Endothelial cell of umbilical vein (primary cell): ENCODE data around the gene SLC6A18. TPM values are rescaled to one million over a fixed set of nuclear protein-coding genes. Genes with fewer than 3 reads are reported as not detected.

Experiments used
- BruUV-seq: library from RNA; stranded (reverse); fragments of 400-500 nt; replicated peaks from 2 replicates; lab custom pipeline; 2021; lab: Mats Ljungman, UMichigan
- CTCF ChIA-PET: fragments of 300-600, 350-600 bp; sonication (Branson Sonifier 250); formaldehyde crosslinking; loops from one replicate; lab custom pipeline; 2021; ENCODE audit warnings: antibody characterized with exemption, inconsistent platforms; lab: Charles Lee
- POLR2A ChIA-PET: fragments of 300-600, 350-600 bp; sonication (Branson Sonifier 250); formaldehyde crosslinking; loops from one replicate; lab custom pipeline; 2021; ENCODE audit warnings: antibody characterized with exemption, inconsistent platforms; lab: Charles Lee
- DNase-seq: peaks from one replicate; pipeline ENCODE4 v3.0.0-alpha.2; 2011; ENCODE audit warnings: low read depth, low spot score
- FAIRE-seq: peaks from 2 replicates; lab custom pipeline; 2011; peaks lifted over from hg19 to GRCh38; lab: Jason Lieb, UNC
- H2AFZ ChIP-seq: 2 replicates; pipeline ENCODE4 v1.6.0; 2012; ENCODE audit warnings: low read depth, low read length, control low read depth, inconsistent platforms
- H3K27ac ChIP-seq: 2 replicates; pipeline ENCODE4 v1.5.1; 2011; ENCODE audit warnings: low read depth, mild to moderate bottlenecking, control low read depth, low read length, moderate library complexity; ENCODE audit not compliant: insufficient read depth
- H3K27me3 ChIP-seq, 2 experiments: 2 replicates each; pipeline versions ENCODE4 v1.6.0 to v1.6.1; 2011; ENCODE audit warnings: low read length in 2 of 2, mixed read lengths in 1 of 2; ENCODE audit not compliant: control insufficient read depth in 2 of 2, insufficient read depth in 2 of 2
- H3K36me3 ChIP-seq, 2 experiments: 2 replicates in 1 of 2; 3 replicates in 1 of 2; pipeline ENCODE4 v1.5.1; 2011; ENCODE audit warnings: low read length in 2 of 2, mild to moderate bottlenecking in 1 of 2, moderate library complexity in 1 of 2; ENCODE audit not compliant: control insufficient read depth in 2 of 2, insufficient read depth in 2 of 2; ENCODE audit errors: extremely low read depth in 1 of 2
- H3K4me1 ChIP-seq: 3 replicates; pipeline ENCODE4 v1.5.1; 2011; ENCODE audit warnings: mild to moderate bottlenecking, low read length; ENCODE audit not compliant: control insufficient read depth, insufficient read depth; ENCODE audit errors: extremely low read depth
- H3K4me2 ChIP-seq: 2 replicates; pipeline ENCODE4 v1.6.1; 2011; ENCODE audit warnings: low read length, control low read depth, mixed read lengths; ENCODE audit not compliant: insufficient read depth
- H3K4me3 ChIP-seq, 3 experiments: fragments of 200-600 bp in 1 of 3; sonication (generic), shearing (Covaris generic) in 1 of 3; replicated peaks in 1 of 3; 2 replicates each; pipeline ENCODE4 v1.5.1; 2011 to 2016; ENCODE audit warnings: control low read depth in 3 of 3, low read length in 3 of 3, mild to moderate bottlenecking in 2 of 3, inconsistent platforms in 1 of 3, low read depth in 1 of 3, moderate library complexity in 1 of 3; ENCODE audit not compliant: insufficient read depth in 1 of 3
- H3K79me2 ChIP-seq: 2 replicates; pipeline ENCODE4 v1.6.0; 2012; ENCODE audit warnings: low read length, inconsistent platforms; ENCODE audit not compliant: control insufficient read depth, insufficient read depth
- H3K9ac ChIP-seq: replicated peaks from 2 replicates; pipeline ENCODE3; 2011; ENCODE audit warnings: low read length, control low read depth; ENCODE audit not compliant: insufficient read depth; ENCODE audit errors: extremely low read depth
- H3K9me1 ChIP-seq: replicated peaks from 3 replicates; pipeline ENCODE4 v1.6.0; 2011; ENCODE audit warnings: mild to moderate bottlenecking, low read length; ENCODE audit not compliant: control insufficient read depth, insufficient read depth; ENCODE audit errors: extremely low read depth
- H3K9me3 ChIP-seq: replicated peaks from 2 replicates; pipeline ENCODE4 v1.5.1; 2012; ENCODE audit warnings: low read length, inconsistent platforms; ENCODE audit not compliant: control insufficient read depth, insufficient read depth
- H4K20me1 ChIP-seq: replicated peaks from 2 replicates; pipeline ENCODE3; 2011; ENCODE audit warnings: mild to moderate bottlenecking, low read length; ENCODE audit not compliant: control insufficient read depth, insufficient read depth; ENCODE audit errors: extremely low read depth
- EZH2 ChIP-seq: IDR thresholded peaks from 2 replicates; pipeline ENCODE4 v1.6.1; 2012; ENCODE audit warnings: borderline replicate concordance, low read depth, mild to moderate bottlenecking, moderate library complexity, low read length, inconsistent platforms; ENCODE audit not compliant: severe bottlenecking
- FOS ChIP-seq: IDR thresholded peaks from 2 replicates; pipeline ENCODE4 v1.6.1; 2011; ENCODE audit warnings: mild to moderate bottlenecking, low read length, moderate library complexity, borderline replicate concordance; ENCODE audit not compliant: insufficient read depth
- GATA2 ChIP-seq: IDR thresholded peaks from 2 replicates; pipeline ENCODE4 v1.7.0; 2011; ENCODE audit warnings: low read depth, mild to moderate bottlenecking, moderate library complexity, mixed read lengths, low read length; ENCODE audit not compliant: insufficient read length, insufficient read depth
- JUN ChIP-seq: IDR thresholded peaks from 2 replicates; pipeline ENCODE4 v1.6.1; 2011; ENCODE audit warnings: borderline replicate concordance, low read depth; ENCODE audit not compliant: insufficient read length, insufficient read depth
- MYC ChIP-seq: IDR thresholded peaks from one replicate; pipeline ENCODE4 v1.6.1; 2011; ENCODE audit warnings: mild to moderate bottlenecking, low read depth, low read length
- POLR2A ChIP-seq: IDR thresholded peaks from 2 replicates; pipeline ENCODE4 v1.6.1; 2012; ENCODE audit warnings: low read depth, mild to moderate bottlenecking, control low read depth, low read length
- POLR2AphosphoS5 ChIP-seq: IDR thresholded peaks from 2 replicates; pipeline ENCODE4 v1.6.1; 2012; ENCODE audit warnings: low read depth, mild to moderate bottlenecking, control low read depth, low read length, moderate library complexity; ENCODE audit not compliant: insufficient read depth
- dilution Hi-C: fragments of 300-500 bp; cut with MboI; formaldehyde crosslinking; loops from one replicate; pipeline ENCODE4 v1.15.0; 2019; ENCODE audit warnings: low sequenced_read_pairs; ENCODE audit not compliant: extremely low pct_ligation_motif_present
- intact Hi-C: fragments of 100-400 bp; cut with micrococcal nuclease; formaldehyde crosslinking; loops from one replicate; pipeline ENCODE4 v1.10.0; 2022
- polyA plus RNA-seq, 4 experiments: library from polyadenylated mRNA; depleted of rRNA in 3 of 4; stranded (reverse) in 3 of 4; unstranded in 1 of 4; fragments of >200 nt; gene quantifications; 2 replicates each; pipeline versions ENCODE4 v1.2.1 to v1.2.3, GENCODE V29; 2011 to 2012; ENCODE audit warnings: missing spikeins in 1 of 4
- total RNA-seq: library from RNA; stranded (reverse); gene quantifications from 2 replicates; pipeline ENCODE4 v1.2.3, GENCODE V29; 2021
- TF ChIP-seq, protein P1 (sequence below), 2 donors: IDR thresholded peaks; 1 replicate in 1 of 2; 2 replicates in 1 of 2; pipeline ENCODE4 v1.5.1; 2011; ENCODE audit warnings: low read length in 2 of 2, mild to moderate bottlenecking in 2 of 2, moderate library complexity in 2 of 2, control low read depth in 1 of 2, inconsistent platforms in 1 of 2, low read depth in 1 of 2; ENCODE audit not compliant: insufficient read depth in 1 of 2; ENCODE audit errors: extremely low read depth in 1 of 2
- TF ChIP-seq, protein P2 (sequence below): IDR thresholded peaks from 2 replicates; pipeline ENCODE4 v1.6.1; 2011; ENCODE audit not compliant: insufficient read depth, insufficient read length

The SLC6A18 gene
- total and polyA plus RNA-seq, 2 donors (not counting 3 experiments of a cell fraction or from before 2014, with no cell fraction given): not detected

DNA sequence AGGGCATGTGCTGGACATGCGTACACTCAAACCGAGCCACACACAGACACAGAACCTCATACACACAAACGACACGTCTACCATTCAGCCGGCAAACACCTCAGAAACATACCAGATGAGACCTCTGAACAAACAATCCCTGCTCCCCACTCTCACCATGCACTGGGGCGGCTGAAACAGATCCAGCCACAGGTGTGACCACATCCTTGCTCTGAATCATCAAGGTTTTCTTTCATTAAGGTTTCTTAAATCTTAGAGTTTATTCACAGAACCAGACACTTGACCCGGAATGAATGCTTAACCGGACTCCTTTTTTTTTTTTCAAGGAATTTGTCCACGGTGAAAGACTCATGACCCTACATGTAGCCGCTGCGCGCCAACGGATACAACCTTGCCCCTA, 43.5 kb downstream of the SLC6A18 start:
- ChIA-PET CTCF (no interaction called here), POLR2A (no interaction called here)
- FAIRE-seq (no peak), DNase-seq (no peak)
- Histone ChIP-seq H3K27ac (no peak overlapping the region), H3K9me1 (no peaks in the 10 kb centered on the region), H3K4me3 (no peak overlapping the region), H2AFZ (no peak overlapping the region), H3K36me3 (no peaks in the 10 kb centered on the region), H3K4me2 (no peak overlapping the region), H3K4me1 (no peaks in the 10 kb centered on the region), H4K20me1 (no peaks in the 10 kb centered on the region), H3K9ac (no peak overlapping the region), H3K9me3 (no peaks in the 10 kb centered on the region), H3K79me2 (no peaks in the 10 kb centered on the region), H3K27me3 (no peaks in the 10 kb centered on the region)
- no TSS peak for BruUV-seq
- TF ChIP-seq POLR2A (no peak), EZH2 (no peak), JUN (no peak), FOS (no peak), POLR2AphosphoS5 (no peak), GATA2 (no peak), MYC (no peak)
- TF ChIP-seq, protein P1, sequence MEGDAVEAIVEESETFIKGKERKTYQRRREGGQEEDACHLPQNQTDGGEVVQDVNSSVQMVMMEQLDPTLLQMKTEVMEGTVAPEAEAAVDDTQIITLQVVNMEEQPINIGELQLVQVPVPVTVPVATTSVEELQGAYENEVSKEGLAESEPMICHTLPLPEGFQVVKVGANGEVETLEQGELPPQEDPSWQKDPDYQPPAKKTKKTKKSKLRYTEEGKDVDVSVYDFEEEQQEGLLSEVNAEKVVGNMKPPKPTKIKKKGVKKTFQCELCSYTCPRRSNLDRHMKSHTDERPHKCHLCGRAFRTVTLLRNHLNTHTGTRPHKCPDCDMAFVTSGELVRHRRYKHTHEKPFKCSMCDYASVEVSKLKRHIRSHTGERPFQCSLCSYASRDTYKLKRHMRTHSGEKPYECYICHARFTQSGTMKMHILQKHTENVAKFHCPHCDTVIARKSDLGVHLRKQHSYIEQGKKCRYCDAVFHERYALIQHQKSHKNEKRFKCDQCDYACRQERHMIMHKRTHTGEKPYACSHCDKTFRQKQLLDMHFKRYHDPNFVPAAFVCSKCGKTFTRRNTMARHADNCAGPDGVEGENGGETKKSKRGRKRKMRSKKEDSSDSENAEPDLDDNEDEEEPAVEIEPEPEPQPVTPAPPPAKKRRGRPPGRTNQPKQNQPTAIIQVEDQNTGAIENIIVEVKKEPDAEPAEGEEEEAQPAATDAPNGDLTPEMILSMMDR (IDR thresholded peaks at IDR 0.05; ENCODE audit: extremely low read depth in 1 of 2, insufficient read depth in 1 of 2, low read depth in 1 of 2, low read length in 2 of 2): no peak
- TF ChIP-seq, protein P2, sequence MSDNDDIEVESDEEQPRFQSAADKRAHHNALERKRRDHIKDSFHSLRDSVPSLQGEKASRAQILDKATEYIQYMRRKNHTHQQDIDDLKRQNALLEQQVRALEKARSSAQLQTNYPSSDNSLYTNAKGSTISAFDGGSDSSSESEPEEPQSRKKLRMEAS: no peak
- dilution Hi-C loops: no loop called here
- intact Hi-C loops: no loop called here
